Body of pancreas (tissue), 4 donors: ENCODE measurements around the gene PROZ. TPM values are rescaled to one million over a fixed set of nuclear protein-coding genes. Genes with fewer than 3 reads are reported as not detected.

Experiments used
- ATAC-seq: fragments of 150-250 bp; one replicate; pipeline ENCODE4 v1.9.1; 2016
- DNase-seq, 4 donors: peaks; one replicate each; pipeline ENCODE4 v3.0.0-alpha.2; 2019
- H3K27ac ChIP-seq, 4 donors: fragments of 200-600 bp; sonication (generic); 1 replicate in 3 of 4; 2 replicates in 1 of 4; pipeline versions ENCODE4 v1.5.1 to v1.6.1; 2016 to 2019; ENCODE audit warnings: mild to moderate bottlenecking in 1 of 4, mixed read lengths in 1 of 4, moderate library complexity in 1 of 4
- H3K27me3 ChIP-seq, 2 donors: fragments of 200-600 bp; sonication (generic); one replicate each; pipeline ENCODE4 v1.6.0; 2016; ENCODE audit warnings: mild to moderate bottlenecking in 1 of 2
- H3K36me3 ChIP-seq, 2 donors: fragments of 200-600 bp; sonication (generic); replicated peaks in 1 of 2; 2 replicates each; pipeline ENCODE4 v1.5.1; 2016; ENCODE audit warnings: low read depth in 2 of 2; ENCODE audit not compliant: insufficient read depth in 1 of 2
- H3K4me1 ChIP-seq: fragments of 200-600 bp; sonication (generic); one replicate; pipeline ENCODE4 v1.6.0; 2016
- H3K4me3 ChIP-seq, 2 donors: fragments of 200-600 bp; sonication (generic); 1 replicate in 1 of 2; 2 replicates in 1 of 2; pipeline ENCODE4 v1.5.1; 2016 to 2019
- H3K9me3 ChIP-seq, 3 donors: fragments of 200-600 bp; sonication (generic); 1 replicate in 2 of 3; 2 replicates in 1 of 3; pipeline ENCODE4 v1.5.1; 2016
- POLR2A ChIP-seq, 3 donors: fragments of 450-650 bp; IDR thresholded peaks; one replicate each; pipeline ENCODE4 v1.6.1; 2016; ENCODE audit warnings: antibody characterized with exemption in 3 of 3, mild to moderate bottlenecking in 2 of 3
- WGBS, 2 donors: methylation state at CpG; one replicate each; pipeline ENCODE4 v1.1.5; 2017; 5-methylcytosine and 5-hydroxymethylcytosine counted together
- intact Hi-C: fragments of 100-400 bp; cut with DNase I; formaldehyde crosslinking; loops from one replicate; pipeline ENCODE4 v1.15.1; 2023
- total RNA-seq, 2 donors: library from RNA; depleted of rRNA; stranded (reverse); fragments of >200 nt; gene quantifications; one replicate each; pipeline ENCODE4 v1.1.0, GENCODE V29; 2016
- TF ChIP-seq, protein P1 (sequence below), 7 experiments: fragments of 450-650 bp in 4 of 7; fragments of 200-600 bp in 3 of 7; sonication (generic) in 3 of 7; IDR thresholded peaks; one replicate each; pipeline ENCODE4 v1.5.1; 2016 to 2019; ENCODE audit warnings: antibody characterized with exemption in 7 of 7

The PROZ gene
- total RNA-seq, 2 donors from 2014 or later: not detected

DNA sequence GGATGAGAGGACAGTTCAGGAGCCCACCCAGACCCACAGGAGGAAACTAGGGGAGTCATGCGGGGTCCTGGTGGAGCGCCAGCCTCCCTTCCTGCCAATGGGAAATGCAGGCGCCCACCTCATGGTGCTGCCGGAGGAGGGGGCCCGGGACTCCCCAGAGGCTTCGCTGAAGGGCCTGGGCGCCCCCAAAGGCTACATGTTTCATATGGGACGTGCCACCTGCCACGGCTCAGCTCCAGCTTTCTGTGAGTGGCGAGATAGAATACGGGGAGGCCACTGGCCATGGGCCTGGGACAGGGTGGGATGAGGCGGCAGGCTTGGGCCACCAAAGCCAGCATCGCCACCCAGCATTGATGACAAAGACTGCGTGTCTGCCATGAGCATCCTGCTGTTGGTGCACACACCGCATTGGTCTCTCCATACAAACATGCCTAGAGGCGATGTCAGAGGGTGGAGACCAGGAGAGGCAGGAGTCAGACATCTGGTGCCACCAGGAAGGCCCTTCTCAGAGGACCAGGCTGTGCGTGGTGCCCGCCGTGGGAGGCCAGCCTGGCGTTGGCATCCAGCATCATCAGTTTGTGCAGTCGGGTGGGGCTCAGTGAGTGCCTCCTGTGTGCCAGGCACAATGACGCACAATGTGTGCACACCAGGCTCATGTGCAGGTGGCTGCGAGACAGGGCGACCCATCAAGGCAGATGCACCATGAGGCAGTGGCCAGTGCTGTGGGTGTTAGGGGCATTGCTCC lies 37.1 kb upstream of the PROZ start:
- DNase-seq (peak in 1 of 4 donors; percentile 1), ATAC-seq (no peak)
- Histone ChIP-seq H3K36me3 (no peaks in the 10 kb centered on the region), H3K27ac (no peak overlapping the region), H3K9me3 (no peaks in the 10 kb centered on the region), H3K4me1 (peaks cover 6% of the 10 kb centered on the region), H3K4me3 (no peak overlapping the region), H3K27me3 (no peaks in the 10 kb centered on the region)
- 86 to 92% methylated on average over 14 to 19 of the region's 24 CpGs for WGBS, 2 donors
- TF ChIP-seq POLR2A (IDR thresholded peaks at IDR 0.05): no peak
- TF ChIP-seq, protein P1, sequence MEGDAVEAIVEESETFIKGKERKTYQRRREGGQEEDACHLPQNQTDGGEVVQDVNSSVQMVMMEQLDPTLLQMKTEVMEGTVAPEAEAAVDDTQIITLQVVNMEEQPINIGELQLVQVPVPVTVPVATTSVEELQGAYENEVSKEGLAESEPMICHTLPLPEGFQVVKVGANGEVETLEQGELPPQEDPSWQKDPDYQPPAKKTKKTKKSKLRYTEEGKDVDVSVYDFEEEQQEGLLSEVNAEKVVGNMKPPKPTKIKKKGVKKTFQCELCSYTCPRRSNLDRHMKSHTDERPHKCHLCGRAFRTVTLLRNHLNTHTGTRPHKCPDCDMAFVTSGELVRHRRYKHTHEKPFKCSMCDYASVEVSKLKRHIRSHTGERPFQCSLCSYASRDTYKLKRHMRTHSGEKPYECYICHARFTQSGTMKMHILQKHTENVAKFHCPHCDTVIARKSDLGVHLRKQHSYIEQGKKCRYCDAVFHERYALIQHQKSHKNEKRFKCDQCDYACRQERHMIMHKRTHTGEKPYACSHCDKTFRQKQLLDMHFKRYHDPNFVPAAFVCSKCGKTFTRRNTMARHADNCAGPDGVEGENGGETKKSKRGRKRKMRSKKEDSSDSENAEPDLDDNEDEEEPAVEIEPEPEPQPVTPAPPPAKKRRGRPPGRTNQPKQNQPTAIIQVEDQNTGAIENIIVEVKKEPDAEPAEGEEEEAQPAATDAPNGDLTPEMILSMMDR (IDR thresholded peaks at IDR 0.05): no peak
- intact Hi-C loops: no loop called here

DNA sequence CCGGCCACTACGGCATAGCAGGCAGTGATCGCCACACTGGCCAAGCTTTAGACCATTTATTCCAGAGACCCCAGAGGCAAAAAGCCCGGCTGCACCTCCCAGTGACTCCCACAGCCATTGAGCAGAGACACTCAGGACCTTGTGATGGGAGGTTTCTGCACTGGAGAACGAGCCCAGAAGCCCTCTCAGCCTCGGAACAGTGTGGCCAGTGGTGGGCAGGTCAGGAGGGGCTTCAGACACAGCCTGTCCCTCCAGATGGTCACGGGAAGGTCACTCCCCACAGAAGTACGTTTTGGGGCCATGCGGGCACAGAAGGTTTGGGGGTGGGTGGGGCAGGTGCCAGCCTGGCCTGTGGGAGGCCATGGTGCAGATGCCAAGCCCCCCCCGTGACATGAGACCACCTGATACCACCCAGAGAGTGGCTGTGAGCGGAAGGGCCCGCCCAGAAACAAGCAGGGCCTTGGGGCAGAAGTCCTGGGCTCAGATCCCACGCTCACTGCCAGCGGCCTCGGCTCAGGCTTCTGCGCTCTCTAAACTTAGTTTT lies 36.4 kb upstream of the PROZ start:
- TF ChIP-seq, protein P1 (IDR thresholded peaks at IDR 0.05): no peak
- TF ChIP-seq POLR2A (IDR thresholded peaks at IDR 0.05): no peak
- Histone ChIP-seq H3K27ac (no peak overlapping the region), H3K9me3 (no peaks in the 10 kb centered on the region), H3K36me3 (no peaks in the 10 kb centered on the region), H3K4me1 (peaks cover 6% of the 10 kb centered on the region), H3K4me3 (no peak overlapping the region), H3K27me3 (no peaks in the 10 kb centered on the region)
- peak in 1 of 4 donors; percentile 2 for DNase-seq
- ATAC-seq: no peak
- intact Hi-C loops: no loop called here
- 47 to 59% methylated on average over 9 to 16 of the region's 16 CpGs for WGBS, 2 donors

DNA sequence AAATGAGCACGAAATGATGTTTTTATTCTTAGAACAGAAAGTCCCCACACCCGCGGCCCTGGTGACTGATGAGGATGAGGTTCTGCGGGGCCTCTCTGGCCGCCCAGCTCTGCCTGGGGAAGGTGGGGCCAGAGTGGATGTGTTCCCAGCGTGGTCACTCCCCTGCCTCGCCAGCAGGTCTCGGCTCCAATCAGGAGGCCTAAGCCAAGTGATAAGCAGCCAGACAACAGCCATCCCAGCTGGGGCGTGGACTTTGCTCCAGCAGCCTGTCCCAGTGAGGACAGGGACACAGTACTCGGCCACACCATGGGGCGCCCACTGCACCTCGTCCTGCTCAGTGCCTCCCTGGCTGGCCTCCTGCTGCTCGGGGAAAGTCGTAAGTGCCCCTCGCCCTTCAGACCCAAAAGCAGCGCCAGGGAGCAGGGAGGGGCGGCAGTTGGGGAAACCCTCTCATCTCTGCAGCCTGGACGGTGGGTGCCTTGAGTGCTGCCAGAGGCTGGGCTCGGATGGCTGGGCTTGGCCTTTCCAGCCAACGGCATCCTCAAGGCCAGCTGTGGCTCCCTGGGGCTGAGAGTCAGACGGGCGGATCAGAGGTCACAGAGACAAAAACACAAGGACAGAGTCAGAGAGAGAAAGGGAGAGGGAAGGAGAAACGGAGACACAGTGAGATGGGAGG lies 35.8 kb upstream of the PROZ start, which contains the start of gene F10:
F10 (plus strand) TSS at position 250 of the 676 bp plus-strand sequence; CDS start at position 307, 57 bp downstream.
- Histone ChIP-seq H3K9me3 (no peaks in the 10 kb centered on the region), H3K27me3 (no peaks in the 10 kb centered on the region), H3K4me1 (peaks cover 6% of the 10 kb centered on the region), H3K36me3 (no peaks in the 10 kb centered on the region), H3K27ac (peak within 1 kb of the TSS in 1 of 4 donors; percentile 9), H3K4me3 (no peak within 1 kb of the TSS)
- TF ChIP-seq, protein P1 (IDR thresholded peaks at IDR 0.05): peak in 2 of 7 experiments; percentile 13 to 32
- TF ChIP-seq POLR2A (IDR thresholded peaks at IDR 0.05): peak in 1 of 3 donors; percentile 31
- peak; percentile 51 to 75 (median 72) for DNase-seq
- peak; percentile 85 for ATAC-seq
- 22 to 31% methylated on average over 12 to 22 of the region's 23 CpGs for WGBS, 2 donors
- intact Hi-C loops: no loop called here

DNA sequence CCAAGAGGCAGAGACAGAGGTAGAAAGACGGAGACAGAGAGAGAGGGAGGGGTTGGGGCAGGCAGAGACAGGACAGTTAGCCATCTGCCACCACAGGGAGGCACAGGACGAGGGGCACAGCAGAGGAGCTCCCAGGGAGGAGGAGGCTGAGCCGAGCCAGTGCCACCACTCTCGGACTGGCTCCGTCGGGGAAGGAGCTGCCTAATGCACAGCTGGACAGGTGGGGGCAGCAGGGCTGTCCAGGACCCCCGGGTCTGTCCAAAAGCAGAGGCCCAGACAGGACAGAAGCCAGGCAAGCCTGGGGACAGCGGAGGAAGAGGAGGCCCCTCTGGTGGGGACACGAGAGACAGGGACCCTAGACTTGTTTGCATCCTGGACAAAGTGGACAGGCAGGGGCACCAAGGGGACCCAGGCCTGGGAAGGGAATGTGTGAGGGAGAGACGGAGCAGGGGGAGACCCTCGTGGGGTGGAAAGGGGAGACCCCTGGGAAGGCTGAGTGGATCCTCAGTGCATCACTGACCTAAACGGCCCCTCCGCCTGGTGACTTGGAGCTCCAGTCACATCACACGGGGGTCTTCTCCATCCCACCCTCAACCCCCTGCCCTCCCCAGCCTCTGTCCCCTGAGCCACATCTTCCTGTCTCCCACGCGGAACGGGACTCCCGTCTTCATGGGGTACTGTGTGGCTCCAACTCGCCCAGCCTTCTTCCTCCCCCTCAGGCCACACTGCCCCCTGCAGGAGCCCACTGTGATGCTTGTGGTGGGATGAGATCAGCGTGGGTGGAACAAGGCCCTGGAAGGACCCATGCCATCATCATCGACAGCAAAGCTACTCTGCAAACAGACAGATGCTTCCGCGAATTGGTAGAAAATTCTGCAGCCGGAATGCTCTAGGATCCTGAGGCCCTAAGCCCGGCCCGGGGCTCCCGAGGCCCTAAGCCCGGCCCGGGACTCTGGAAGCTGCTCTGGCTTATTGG lies 34.9 kb upstream of the PROZ start:
- ATAC-seq (no peak), DNase-seq (peak in 1 of 4 donors; percentile 1)
- H3K27ac ChIP-seq: no peak overlapping the region
- no peak overlapping the region for H3K4me3 ChIP-seq
- H3K36me3 ChIP-seq: no peaks in the 10 kb centered on the region
- no peaks in the 10 kb centered on the region for H3K9me3 ChIP-seq
- H3K4me1 ChIP-seq: peaks cover 6% of the 10 kb centered on the region
- H3K27me3 ChIP-seq: no peaks in the 10 kb centered on the region
- intact Hi-C loops: no loop called here
- no peak for TF ChIP-seq POLR2A (IDR thresholded peaks at IDR 0.05)
- TF ChIP-seq, protein P1 (IDR thresholded peaks at IDR 0.05): no peak
- WGBS, 2 donors: 84 to 87% methylated on average over 22 to 29 of the region's 29 CpGs
